Amniotic epithelial cell (primary cell): ENCODE data around the gene EDN3.
"Not testable (repeated sequence)": the region's sequence is repeated elsewhere in the genome, so short reads cannot be mapped to it uniquely, and the experiment has no call there.

Experiments
- DNase-seq: peaks from one replicate; pipeline ENCODE4 v3.0.0-alpha.2; 2010; ENCODE audit warnings: low read depth

Gene EDN3

GRCh38 chr20:59336540-59336939, 36.1 kb downstream of the EDN3 start:
- no peak for DNase-seq

- not testable (repeated sequence) for DNase-seq
These were observed 38.0 kb downstream of the EDN3 start for GRCh38 chr20:59338444-59338843.

GRCh38 chr20:59340201-59340885, 39.9 kb downstream of the EDN3 start:
- no peak for DNase-seq

GRCh38 chr20:59341285-59342022, 41.0 kb downstream of the EDN3 start:
- DNase-seq, result not testable (repeated sequence)

- no peak for DNase-seq
These were observed 41.9 kb downstream of the EDN3 start for GRCh38 chr20:59342023-59342957.

- DNase-seq, result no peak
These were observed 45.6 kb downstream of the EDN3 start for GRCh38 chr20:59346061-59346460.

- no peak for DNase-seq
These were observed 48.9 kb downstream of the EDN3 start for GRCh38 chr20:59349277-59349676.

- DNase-seq, result no peak
These were observed 50.1 kb downstream of the EDN3 start for GRCh38 chr20:59350330-59351156.

GRCh38 chr20:59351157-59352040, 51.0 kb downstream of the EDN3 start:
- no peak for DNase-seq

GRCh38 chr20:59352541-59352940, 52.1 kb downstream of the EDN3 start:
- DNase-seq, result no peak

- no peak for DNase-seq
These were observed 52.6 kb downstream of the EDN3 start for GRCh38 chr20:59352990-59353389.

GRCh38 chr20:59354460-59354859, 54.0 kb downstream of the EDN3 start:
- no peak for DNase-seq

- DNase-seq, result no peak
These were observed 54.8 kb downstream of the EDN3 start for GRCh38 chr20:59355242-59355641.

GRCh38 chr20:59356662-59357165, 56.3 kb downstream of the EDN3 start:
- no peak for DNase-seq

- not testable (repeated sequence) for DNase-seq
These were observed 58.4 kb downstream of the EDN3 start for GRCh38 chr20:59358793-59359192.

- no peak for DNase-seq
These were observed 59.7 kb downstream of the EDN3 start for GRCh38 chr20:59359906-59360725.

- no peak for DNase-seq
These were observed 60.5 kb downstream of the EDN3 start for GRCh38 chr20:59360934-59361333.

- no peak for DNase-seq
These were observed 61.0 kb downstream of the EDN3 start for GRCh38 chr20:59361411-59361810.

GRCh38 chr20:59363101-59363500, 62.7 kb downstream of the EDN3 start:
- DNase-seq, result no peak

GRCh38 chr20:59364611-59365010, 64.2 kb downstream of the EDN3 start:
- DNase-seq, result no peak
